ENCODE results near the gene PRR29. TPM values are rescaled to one million over a fixed set of nuclear protein-coding genes. Genes with fewer than 3 reads are reported as not detected.

Gene PRR29
- total RNA-seq, 3 donors from 2014 or later (not counting 1 experiment from before 2014, with no cell fraction given) = 0.92 to 1.6 (median 1.6) TPM

- Mint-ChIP-seq H3K9me3 (no peaks in the 10 kb centered on the region), H3K36me3 (no peaks in the 10 kb centered on the region), H3K27ac (no peak within 1 kb of the TSS), H3K27me3 (ENCODE audit: low read depth in 2 of 2) (peaks cover 0 to 3% of the 10 kb centered on the region in 2 donors), H3K4me3 (no peak within 1 kb of the TSS), H3K4me1 (peaks cover 8 to 26% of the 10 kb centered on the region in 2 donors)
- Histone ChIP-seq H3K4me3 (ENCODE audit: low read length) (no peak within 1 kb of the TSS), H3K4me1 (ENCODE audit: control insufficient read depth, insufficient read depth, low read length) (peaks cover 12% of the 10 kb centered on the region), H3K27me3 (ENCODE audit: control insufficient read depth, insufficient read depth, low read length) (no peaks in the 10 kb centered on the region), H3K27ac (ENCODE audit: low read length) (no peak within 1 kb of the TSS), H3K36me3 (ENCODE audit: control insufficient read depth, insufficient read depth, low read length) (no peaks in the 10 kb centered on the region), H3K9me3 (ENCODE audit: control insufficient read depth, insufficient read depth, low read length) (no peaks in the 10 kb centered on the region)
- 92% methylated on average over 14 of the region's 14 CpGs for WGBS (ENCODE audit: insufficient coverage)
- intact Hi-C loops (cut with micrococcal nuclease) = no loop called here
- no peak for ATAC-seq
- no peak for TF ChIP-seq CTCF (IDR thresholded peaks at IDR 0.05)
- no peak for DNase-seq
Observed at GRCh38 chr17:63972796-63973195, 25.4 kb upstream of the PRR29 start, which contains the start of gene SCN4A. TSS of gene SCN4A (minus strand) at chr17:63972918. CDS start at chr17:63972841, 77 bp downstream.

GRCh38 chr17:63973247-63973646 lies 24.9 kb upstream of the PRR29 start:
- WGBS (ENCODE audit: insufficient coverage) = 90% methylated on average over 6 of the region's 6 CpGs
- Mint-ChIP-seq H3K9me3 (no peaks in the 10 kb centered on the region), H3K27ac (no peak overlapping the region), H3K4me1 (peaks cover 8 to 26% of the 10 kb centered on the region in 2 donors), H3K4me3 (no peak overlapping the region), H3K27me3 (ENCODE audit: low read depth in 2 of 2) (peaks cover 0 to 3% of the 10 kb centered on the region in 2 donors), H3K36me3 (no peaks in the 10 kb centered on the region)
- DNase-seq (no peak), ATAC-seq (no peak)
- Histone ChIP-seq H3K27me3 (ENCODE audit: control insufficient read depth, insufficient read depth, low read length) (no peaks in the 10 kb centered on the region), H3K36me3 (ENCODE audit: control insufficient read depth, insufficient read depth, low read length) (no peaks in the 10 kb centered on the region), H3K9me3 (ENCODE audit: control insufficient read depth, insufficient read depth, low read length) (no peaks in the 10 kb centered on the region), H3K4me3 (ENCODE audit: low read length) (no peak overlapping the region), H3K4me1 (ENCODE audit: control insufficient read depth, insufficient read depth, low read length) (peaks cover 12% of the 10 kb centered on the region), H3K27ac (ENCODE audit: low read length) (no peak overlapping the region)
- intact Hi-C loops (cut with micrococcal nuclease) = no loop called here
- no peak for TF ChIP-seq CTCF (IDR thresholded peaks at IDR 0.05)

DNA sequence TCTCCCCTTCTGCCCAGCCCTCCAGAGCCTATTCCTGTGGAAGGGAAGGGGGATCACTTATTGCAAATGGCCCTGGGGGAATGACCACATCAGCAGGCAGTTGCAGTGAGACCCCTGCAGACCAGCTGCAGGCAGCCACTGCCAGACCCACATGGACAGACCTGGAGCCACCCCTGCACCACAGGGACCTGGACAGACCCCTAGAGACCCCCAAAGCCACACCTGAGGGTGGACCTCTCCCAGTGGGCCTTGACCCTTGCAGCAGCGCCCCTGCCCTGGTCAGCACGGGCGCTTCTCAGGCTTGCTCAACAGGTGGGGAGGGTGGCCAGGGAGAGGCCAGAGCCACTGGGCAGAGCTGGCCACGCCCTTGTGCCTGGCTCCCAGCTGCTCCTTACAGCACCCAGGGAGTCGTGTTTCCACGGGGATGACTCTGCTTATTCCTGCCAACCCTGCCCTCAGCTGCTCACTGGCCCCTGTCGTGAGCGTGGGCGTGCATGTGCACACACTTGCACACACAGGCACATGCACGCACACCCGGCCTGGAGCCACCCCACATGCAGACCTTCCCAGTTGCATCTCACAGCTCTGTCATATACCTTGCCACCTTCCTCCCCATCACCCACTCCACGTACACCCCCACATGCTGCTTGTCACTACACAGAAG lies 24.1 kb upstream of the PRR29 start:
- peaks cover 8 to 26% of the 10 kb centered on the region in 2 donors for H3K4me1 Mint-ChIP-seq
- Histone ChIP-seq H3K27me3 (ENCODE audit: control insufficient read depth, insufficient read depth, low read length) (no peaks in the 10 kb centered on the region), H3K4me1 (ENCODE audit: control insufficient read depth, insufficient read depth, low read length) (peaks cover 12% of the 10 kb centered on the region), H3K9me3 (ENCODE audit: control insufficient read depth, insufficient read depth, low read length) (no peaks in the 10 kb centered on the region), H3K36me3 (ENCODE audit: control insufficient read depth, insufficient read depth, low read length) (no peaks in the 10 kb centered on the region), H3K27ac (ENCODE audit: low read length) (no peak overlapping the region), H3K4me3 (ENCODE audit: low read length) (no peak overlapping the region)
- no peak for TF ChIP-seq CTCF (IDR thresholded peaks at IDR 0.05)
- peaks cover 0 to 3% of the 10 kb centered on the region in 2 donors for H3K27me3 Mint-ChIP-seq (ENCODE audit: low read depth in 2 of 2)
- DNase-seq (no peak), ATAC-seq (no peak)
- intact Hi-C loops (cut with micrococcal nuclease) = no loop called here
- H3K9me3 Mint-ChIP-seq = no peaks in the 10 kb centered on the region
- no peak overlapping the region for H3K27ac Mint-ChIP-seq
- H3K36me3 Mint-ChIP-seq = no peaks in the 10 kb centered on the region
- WGBS (ENCODE audit: insufficient coverage) = 90% methylated on average over 12 of the region's 12 CpGs
- no peak overlapping the region for H3K4me3 Mint-ChIP-seq
